SK-N-SH treated with all-trans-retinoic acid at 6 μM for 48 hours (cell line): ENCODE data around the gene POU3F1.

Source experiments
- BACH2 ChIP-seq: fragments of 250-450 bp; sonication (Bioruptor Pico); IDR thresholded peaks from 2 replicates; pipeline ENCODE4 v1.9.0; 2021; ENCODE audit warnings: mild to moderate bottlenecking, borderline replicate concordance
- CREB5 ChIP-seq: fragments of 250-450 bp; sonication (Bioruptor Pico); IDR thresholded peaks from 2 replicates; pipeline ENCODE4 v1.5.1; 2020; ENCODE audit warnings: low read depth, mild to moderate bottlenecking, moderate library complexity
- CSDC2 ChIP-seq: fragments of 250-450 bp; sonication (Bioruptor Pico); IDR thresholded peaks from 2 replicates; pipeline ENCODE4 v1.5.0; 2020; ENCODE audit warnings: mild to moderate bottlenecking, moderate library complexity
- ISL1 ChIP-seq: fragments of 250-450 bp; sonication (Bioruptor Pico); IDR thresholded peaks from 2 replicates; pipeline ENCODE4 v2.1.2; 2022; ENCODE audit warnings: mild to moderate bottlenecking, moderate library complexity
- OSR1 ChIP-seq: fragments of 250-450 bp; sonication (Bioruptor Pico); IDR thresholded peaks from 2 replicates; pipeline ENCODE4 v1.8.0; 2022; ENCODE audit warnings: moderate library complexity, mild to moderate bottlenecking, inconsistent platforms
- PATZ1 ChIP-seq: fragments of 250-450 bp; sonication (Bioruptor Pico); IDR thresholded peaks from 2 replicates; pipeline ENCODE4 v1.8.0; 2020; ENCODE audit warnings: mild to moderate bottlenecking, moderate library complexity, borderline replicate concordance
- RARB ChIP-seq: fragments of 250-450 bp; sonication (Bioruptor Pico); IDR thresholded peaks from 2 replicates; pipeline ENCODE4 v1.8.0; 2021; ENCODE audit warnings: mild to moderate bottlenecking, moderate library complexity
- ZC3H10 ChIP-seq: fragments of 250-450 bp; sonication (Bioruptor Pico); IDR thresholded peaks from 2 replicates; pipeline ENCODE4 v1.5.1; 2021; ENCODE audit warnings: mild to moderate bottlenecking, moderate library complexity
- ZFP30 ChIP-seq: fragments of 450-650 bp; formaldehyde crosslinking; IDR thresholded peaks from 2 replicates; pipeline ENCODE4 v1.5.0; 2022; ENCODE audit warnings: mild to moderate bottlenecking, moderate library complexity
- ZNF70 ChIP-seq: fragments of 450-650 bp; formaldehyde crosslinking; IDR thresholded peaks from 2 replicates; pipeline ENCODE4 v1.5.0; 2020; ENCODE audit warnings: mild to moderate bottlenecking, moderate library complexity
- ZNF8 ChIP-seq: fragments of 450-650 bp; formaldehyde crosslinking; IDR thresholded peaks from 2 replicates; pipeline ENCODE4 v1.5.0; 2020; ENCODE audit warnings: mild to moderate bottlenecking, moderate library complexity

- TF ChIP-seq BACH2 (no peak), ISL1 (CRISPR knock-in tag) (no peak), ZC3H10 (CRISPR knock-in tag) (no peak), ZNF70 (CRISPR knock-in tag) (no peak), RARB (no peak), CSDC2 (CRISPR knock-in tag) (no peak), OSR1 (CRISPR knock-in tag) (no peak), ZFP30 (CRISPR knock-in tag) (no peak), PATZ1 (CRISPR knock-in tag) (no peak), ZNF8 (CRISPR knock-in tag) (no peak), CREB5 (CRISPR knock-in tag) (no peak)
Observed at GRCh38 chr1:38076038-38076437, 29.4 kb upstream of the POU3F1 start.
